Spinal cord (tissue), 10 donors: ENCODE data around the gene ZCWPW1. TPM values are rescaled to one million over a fixed set of nuclear protein-coding genes. Genes with fewer than 3 reads are reported as not detected.

Experiments used
- DNase-seq, 6 donors: peaks; one replicate each; pipeline versions ENCODE4 v3.0.0 to v3.0.0-alpha.2; 2013 to 2015; ENCODE audit warnings: low spot score in 6 of 6, low read depth in 4 of 6
- H3K27ac ChIP-seq: one replicate; pipeline ENCODE4 v1.5.1; 2013; ENCODE audit warnings: low read depth, low read length, control low read depth
- H3K27me3 ChIP-seq: one replicate; pipeline ENCODE4 v1.6.1; 2013; ENCODE audit warnings: low read length; ENCODE audit not compliant: control insufficient read depth, insufficient read depth
- H3K36me3 ChIP-seq: one replicate; pipeline ENCODE4 v1.6.1; 2013; ENCODE audit warnings: low read length; ENCODE audit not compliant: control insufficient read depth, insufficient read depth
- H3K4me1 ChIP-seq: one replicate; pipeline ENCODE4 v1.6.1; 2013; ENCODE audit warnings: low read length; ENCODE audit not compliant: control insufficient read depth, insufficient read depth
- H3K4me3 ChIP-seq: one replicate; pipeline ENCODE4 v1.5.1; 2013; ENCODE audit warnings: low read depth, low read length, control low read depth
- H3K9me3 ChIP-seq: one replicate; pipeline ENCODE4 v1.6.1; 2013; ENCODE audit warnings: low read length; ENCODE audit not compliant: control insufficient read depth, insufficient read depth
- WGBS: methylation state at CpG from one replicate; pipeline ENCODE4 v1.1.5; 2013; ENCODE audit warnings: missing lambda C conversion rate; ENCODE audit not compliant: insufficient coverage; 5-methylcytosine and 5-hydroxymethylcytosine counted together
- polyA plus RNA-seq, 2 donors: library from polyadenylated mRNA; unstranded; fragments of 120-200 nt; gene quantifications; one replicate each; pipeline ENCODE4 v1.2.1, GENCODE V29; 2013; ENCODE audit not compliant: insufficient read length in 2 of 2
- total RNA-seq, 2 donors: library from RNA; depleted of rRNA in 1 of 2; stranded (reverse); fragments of 120-200 nt in 1 of 2; fragments of >200 nt in 1 of 2; gene quantifications; one replicate each; pipeline versions ENCODE4 v1.2.3 to v1.2.4, GENCODE V29; 2013 to 2014
- donor health status: healthy.

ZCWPW1 gene
- total and polyA plus RNA-seq, 4 donors: 5.1 to 8.0 (median 7.1) TPM

DNA sequence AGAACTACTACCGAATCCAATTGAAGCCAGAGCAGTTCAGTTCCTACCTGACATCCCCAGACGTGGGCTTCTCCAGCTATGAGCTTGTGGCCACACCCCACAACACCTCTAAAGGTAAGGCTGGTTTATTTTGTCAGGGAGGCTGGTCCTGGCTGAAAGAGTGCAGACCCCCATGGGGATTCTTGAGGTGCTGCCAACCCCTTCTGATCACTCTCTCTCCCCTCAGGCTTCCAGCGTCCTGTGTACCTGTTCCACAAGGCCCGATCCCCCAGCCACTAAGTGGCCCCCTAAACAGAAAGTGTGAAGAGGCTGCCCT lies 4.7 kb upstream of the ZCWPW1 start:
- Histone ChIP-seq H3K27me3 (no peaks in the 10 kb centered on the region), H3K27ac (no peak overlapping the region), H3K36me3 (peaks cover 45% of the 10 kb centered on the region), H3K4me1 (peaks cover 53% of the 10 kb centered on the region), H3K4me3 (no peak overlapping the region), H3K9me3 (no peaks in the 10 kb centered on the region)
- 73% methylated on average over 3 of the region's 4 CpGs for WGBS
- no peak for DNase-seq

GRCh38 chr7:100432621-100433275 lies 4.2 kb upstream of the ZCWPW1 start:
- peaks cover 45% of the 10 kb centered on the region for H3K36me3 ChIP-seq
- no peak overlapping the region for H3K4me3 ChIP-seq
- no peak overlapping the region for H3K27ac ChIP-seq
- no peaks in the 10 kb centered on the region for H3K27me3 ChIP-seq
- WGBS: 90% methylated on average over 17 of the region's 21 CpGs
- no peaks in the 10 kb centered on the region for H3K9me3 ChIP-seq
- DNase-seq: no peak
- H3K4me1 ChIP-seq: peaks cover 58% of the 10 kb centered on the region

DNA sequence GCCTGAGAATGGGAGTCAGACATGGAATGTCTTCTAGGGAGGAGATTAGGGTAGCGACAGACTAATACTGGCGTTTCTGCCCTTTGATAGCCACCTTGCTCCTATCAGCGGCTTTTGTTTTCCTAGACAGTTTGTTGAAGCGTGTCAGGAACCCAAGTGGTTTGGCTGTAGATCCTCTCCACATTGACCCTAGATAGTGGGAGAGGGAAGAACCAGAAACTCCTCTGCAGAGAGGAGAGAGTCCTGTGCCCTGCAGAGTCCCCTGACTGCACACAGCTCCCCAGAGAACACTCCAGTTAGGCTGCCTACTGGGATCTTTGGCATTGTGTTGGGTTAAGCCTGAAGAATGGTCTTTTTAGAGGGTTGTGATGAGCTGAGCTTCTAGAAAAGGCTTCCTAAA lies 3.5 kb upstream of the ZCWPW1 start:
- Histone ChIP-seq H3K9me3 (no peaks in the 10 kb centered on the region), H3K4me1 (peaks cover 59% of the 10 kb centered on the region), H3K27ac (no peak overlapping the region), H3K27me3 (no peaks in the 10 kb centered on the region), H3K36me3 (peaks cover 45% of the 10 kb centered on the region), H3K4me3 (no peak overlapping the region)
- WGBS: 91% methylated on average over 3 of the region's 4 CpGs
- DNase-seq: no peak

DNA sequence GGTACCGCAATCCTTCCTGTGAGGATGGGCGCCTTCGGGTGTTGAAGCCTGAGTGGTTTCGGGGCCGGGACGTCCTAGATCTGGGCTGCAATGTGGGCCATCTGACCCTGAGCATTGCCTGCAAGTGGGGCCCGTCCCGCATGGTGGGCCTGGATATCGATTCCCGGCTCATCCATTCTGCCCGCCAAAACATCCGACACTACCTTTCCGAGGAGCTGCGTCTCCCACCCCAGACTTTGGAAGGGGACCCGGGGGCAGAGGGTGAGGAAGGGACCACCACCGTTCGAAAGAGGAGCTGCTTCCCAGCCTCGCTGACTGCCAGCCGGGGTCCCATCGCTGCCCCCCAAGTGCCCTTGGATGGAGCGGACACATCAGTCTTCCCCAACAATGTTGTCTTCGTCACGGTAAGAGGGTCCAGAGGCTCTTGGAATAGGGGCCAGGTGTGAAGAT lies 2.8 kb upstream of the ZCWPW1 start:
- H3K4me3 ChIP-seq: no peak overlapping the region
- peaks cover 53% of the 10 kb centered on the region for H3K4me1 ChIP-seq

DNA sequence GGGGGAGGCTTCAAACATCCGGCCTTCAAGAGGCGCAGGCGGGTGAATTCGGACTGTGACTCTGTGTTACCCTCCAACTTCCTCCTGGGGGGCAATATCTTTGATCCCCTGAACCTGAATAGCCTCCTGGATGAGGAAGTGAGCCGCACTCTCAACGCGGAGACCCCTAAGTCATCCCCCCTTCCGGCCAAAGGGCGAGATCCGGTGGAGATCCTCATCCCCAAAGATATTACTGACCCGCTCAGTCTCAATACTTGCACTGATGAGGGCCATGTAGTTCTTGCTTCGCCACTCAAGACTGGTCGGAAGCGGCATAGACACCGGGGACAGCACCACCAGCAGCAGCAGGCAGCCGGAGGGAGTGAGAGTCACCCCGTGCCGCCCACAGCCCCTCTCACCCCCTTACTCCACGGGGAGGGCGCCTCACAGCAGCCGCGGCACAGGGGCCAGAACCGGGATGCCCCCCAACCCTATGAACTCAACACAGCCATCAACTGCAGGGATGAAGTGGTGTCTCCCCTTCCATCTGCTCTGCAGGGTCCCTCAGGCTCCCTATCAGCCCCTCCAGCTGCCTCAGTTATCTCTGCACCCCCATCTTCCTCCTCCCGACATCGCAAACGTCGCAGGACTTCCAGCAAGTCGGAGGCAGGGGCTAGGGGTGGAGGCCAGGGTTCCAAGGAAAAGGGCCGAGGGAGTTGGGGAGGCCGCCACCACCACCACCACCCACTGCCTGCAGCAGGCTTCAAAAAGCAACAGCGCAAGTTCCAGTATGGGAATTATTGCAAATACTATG lies 2.2 kb upstream of the ZCWPW1 start:
- Histone ChIP-seq H3K4me3 (peak overlapping the region; percentile 87), H3K27me3 (no peaks in the 10 kb centered on the region), H3K9me3 (no peaks in the 10 kb centered on the region), H3K4me1 (peaks cover 53% of the 10 kb centered on the region), H3K36me3 (peaks cover 43% of the 10 kb centered on the region), H3K27ac (peak overlapping the region; percentile 100)
- no peak for DNase-seq
- WGBS: 16% methylated on average over 24 of the region's 31 CpGs

More for the DNA sequence above, 2.8 kb upstream of the ZCWPW1 start:
- whole genome bisulfite sequencing: 87% methylated on average over 19 of the region's 23 CpGs
- no peaks in the 10 kb centered on the region for H3K27me3 ChIP-seq
- H3K36me3 ChIP-seq: peaks cover 45% of the 10 kb centered on the region
- no peak for DNase-seq
- no peak overlapping the region for H3K27ac ChIP-seq
- H3K9me3 ChIP-seq: no peaks in the 10 kb centered on the region

DNA sequence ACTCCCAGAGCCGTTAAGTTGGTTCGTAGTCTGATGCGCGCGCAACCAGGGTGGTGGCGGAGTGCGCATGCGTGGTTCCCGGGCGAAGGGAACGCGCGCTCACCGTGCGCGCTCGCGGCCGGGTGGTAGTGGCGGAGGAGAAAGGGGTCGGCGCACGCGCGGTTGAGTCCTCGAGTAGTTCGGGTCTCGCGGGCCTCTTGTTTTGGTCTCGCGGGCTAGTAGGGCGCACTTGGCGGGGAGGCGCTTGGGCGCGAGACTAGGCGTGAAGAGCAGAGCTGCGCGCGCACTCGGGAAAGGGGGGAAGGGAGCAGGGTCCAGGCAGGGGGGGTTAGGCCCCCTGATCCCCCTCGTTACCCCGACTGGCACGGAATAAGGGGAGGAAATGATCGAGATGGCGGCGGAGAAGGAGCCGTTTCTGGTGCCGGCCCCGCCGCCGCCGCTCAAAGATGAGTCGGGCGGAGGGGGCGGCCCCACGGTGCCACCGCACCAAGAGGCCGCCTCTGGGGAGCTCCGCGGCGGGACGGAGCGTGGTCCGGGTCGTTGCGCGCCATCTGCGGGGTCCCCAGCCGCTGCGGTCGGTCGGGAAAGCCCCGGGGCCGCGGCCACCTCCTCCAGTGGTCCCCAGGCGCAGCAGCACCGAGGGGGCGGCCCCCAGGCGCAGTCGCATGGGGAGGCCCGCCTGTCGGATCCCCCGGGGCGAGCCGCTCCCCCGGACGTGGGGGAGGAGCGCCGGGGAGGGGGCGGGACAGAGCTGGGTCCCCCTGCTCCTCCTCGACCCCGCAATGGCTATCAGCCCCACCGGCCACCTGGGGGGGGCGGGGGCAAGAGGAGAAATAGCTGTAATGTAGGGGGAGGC lies 1.4 kb upstream of the ZCWPW1 start, which contains the start of gene MEPCE:
Gene MEPCE (plus strand): TSS at position 195 of the 856 bp plus-strand sequence. CDS start 188 bp downstream, at position 383.
- WGBS: under 1% methylated on average over 89 of the region's 95 CpGs

GRCh38 chr7:100428967-100429636 lies 599 bp upstream of the ZCWPW1 start:
- Histone ChIP-seq H3K4me1 (peaks cover 41% of the 10 kb centered on the region), H3K27ac (peak overlapping the region; percentile 100), H3K9me3 (no peaks in the 10 kb centered on the region), H3K36me3 (peaks cover 27% of the 10 kb centered on the region), H3K4me3 (peak overlapping the region; percentile 87), H3K27me3 (no peaks in the 10 kb centered on the region)
- DNase-seq: peak; percentile 98 to 100 (median 100)
- under 1% methylated on average over 23 of the region's 40 CpGs for WGBS

More for the DNA sequence above, 1.4 kb upstream of the ZCWPW1 start, which contains the start of gene MEPCE:
- Histone ChIP-seq H3K4me3 (peak within 1 kb of the TSS; percentile 87), H3K27ac (peak within 1 kb of the TSS; percentile 100), H3K36me3 (peaks cover 35% of the 10 kb centered on the region), H3K4me1 (peaks cover 44% of the 10 kb centered on the region), H3K9me3 (no peaks in the 10 kb centered on the region), H3K27me3 (no peaks in the 10 kb centered on the region)
- DNase-seq: peak; percentile 92 to 99 (median 96)

GRCh38 chr7:100427762-100428198 lies 723 bp downstream of the ZCWPW1 start:
- Histone ChIP-seq H3K27me3 (no peaks in the 10 kb centered on the region), H3K9me3 (no peaks in the 10 kb centered on the region), H3K27ac (peak overlapping the region; percentile 100), H3K36me3 (peaks cover 14% of the 10 kb centered on the region), H3K4me1 (peaks cover 36% of the 10 kb centered on the region), H3K4me3 (peak overlapping the region; percentile 87)
- DNase-seq: no peak
- 38% methylated on average over 12 of the region's 16 CpGs for whole genome bisulfite sequencing

DNA sequence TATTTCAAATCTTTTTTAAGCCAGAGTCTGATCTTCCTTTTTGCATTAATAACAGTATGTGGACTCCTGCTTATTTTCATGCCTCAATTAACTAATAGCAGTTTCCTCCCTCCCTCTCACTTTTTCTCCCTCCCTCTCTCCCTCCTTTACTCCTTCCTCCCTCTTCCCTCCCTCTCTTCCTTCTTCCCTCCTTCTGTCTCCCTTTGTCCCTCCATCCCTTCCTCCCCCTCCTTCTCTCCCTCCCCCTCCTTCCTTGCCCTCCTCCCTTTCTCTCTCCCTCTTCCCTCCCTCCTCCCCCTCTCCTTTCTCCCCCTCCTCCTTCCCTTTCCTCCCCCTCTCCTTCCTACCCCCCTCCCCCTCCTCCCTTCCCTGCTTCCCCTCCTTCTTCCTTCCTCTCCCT lies 2.0 kb downstream of the ZCWPW1 start:
- Histone ChIP-seq H3K36me3 (peaks cover 9% of the 10 kb centered on the region), H3K9me3 (no peaks in the 10 kb centered on the region), H3K4me3 (no peak overlapping the region), H3K27me3 (no peaks in the 10 kb centered on the region), H3K27ac (no peak overlapping the region), H3K4me1 (peaks cover 23% of the 10 kb centered on the region)
- no peak for DNase-seq
